Lower leg skin (tissue), 4 donors: ENCODE measurements around the gene SLFN14. TPM values are rescaled to one million over a fixed set of nuclear protein-coding genes. Genes with fewer than 3 reads are reported as not detected.

Source experiments
- DNase-seq, 2 donors: peaks; one replicate each; pipeline ENCODE4 v3.0.0-alpha.2; 2019; ENCODE audit warnings: low spot score in 2 of 2
- H3K4me3 ChIP-seq: fragments of 200-600 bp; sonication (generic); 2 replicates; pipeline ENCODE4 v1.5.1; 2017; ENCODE audit warnings: mild to moderate bottlenecking, low read depth; ENCODE audit not compliant: poor library complexity, severe bottlenecking
- POLR2A ChIP-seq, 2 donors: fragments of 450-650 bp; IDR thresholded peaks; one replicate each; pipeline ENCODE4 v1.6.1; 2016 to 2017; ENCODE audit warnings: antibody characterized with exemption in 2 of 2, mild to moderate bottlenecking in 1 of 2, moderate library complexity in 1 of 2
- WGBS, 2 donors: methylation state at CpG; one replicate each; pipeline ENCODE4 v1.1.5; 2018; 5-methylcytosine and 5-hydroxymethylcytosine counted together
- intact Hi-C: fragments of 100-400 bp; cut with DNase I; formaldehyde crosslinking; loops from one replicate; pipeline ENCODE4 v1.15.0; 2023; ENCODE audit warnings: low total_unique reads
- total RNA-seq, 4 donors: library from RNA; depleted of rRNA; stranded (reverse); fragments of >200 nt; gene quantifications; one replicate each; pipeline ENCODE4 v1.1.0, GENCODE V29; 2016
- TF ChIP-seq, protein P1 (sequence below), 3 donors: fragments of 450-650 bp; IDR thresholded peaks; one replicate each; pipeline ENCODE4 v1.5.1; 2016; ENCODE audit warnings: antibody characterized with exemption in 3 of 3, mild to moderate bottlenecking in 3 of 3, moderate library complexity in 2 of 3

SLFN14 gene
- total RNA-seq, 4 donors from 2014 or later: not detected

GRCh38 chr17:35514564-35514963, 46.1 kb downstream of the SLFN14 start:
- 33 to 36% methylated on average over 2 of the region's 2 CpGs for WGBS, 2 donors
- intact Hi-C loops: no loop called here
- no peak overlapping the region for H3K4me3 ChIP-seq
- DNase-seq: no peak
- no peak for TF ChIP-seq POLR2A (IDR thresholded peaks at IDR 0.05)
- TF ChIP-seq, protein P1, sequence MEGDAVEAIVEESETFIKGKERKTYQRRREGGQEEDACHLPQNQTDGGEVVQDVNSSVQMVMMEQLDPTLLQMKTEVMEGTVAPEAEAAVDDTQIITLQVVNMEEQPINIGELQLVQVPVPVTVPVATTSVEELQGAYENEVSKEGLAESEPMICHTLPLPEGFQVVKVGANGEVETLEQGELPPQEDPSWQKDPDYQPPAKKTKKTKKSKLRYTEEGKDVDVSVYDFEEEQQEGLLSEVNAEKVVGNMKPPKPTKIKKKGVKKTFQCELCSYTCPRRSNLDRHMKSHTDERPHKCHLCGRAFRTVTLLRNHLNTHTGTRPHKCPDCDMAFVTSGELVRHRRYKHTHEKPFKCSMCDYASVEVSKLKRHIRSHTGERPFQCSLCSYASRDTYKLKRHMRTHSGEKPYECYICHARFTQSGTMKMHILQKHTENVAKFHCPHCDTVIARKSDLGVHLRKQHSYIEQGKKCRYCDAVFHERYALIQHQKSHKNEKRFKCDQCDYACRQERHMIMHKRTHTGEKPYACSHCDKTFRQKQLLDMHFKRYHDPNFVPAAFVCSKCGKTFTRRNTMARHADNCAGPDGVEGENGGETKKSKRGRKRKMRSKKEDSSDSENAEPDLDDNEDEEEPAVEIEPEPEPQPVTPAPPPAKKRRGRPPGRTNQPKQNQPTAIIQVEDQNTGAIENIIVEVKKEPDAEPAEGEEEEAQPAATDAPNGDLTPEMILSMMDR (IDR thresholded peaks at IDR 0.05): no peak

Other genes with a start within 250 kb of the SLFN14 start
- 10 to 100 TPM in 1 of 4 donors, 1 to 10 TPM in 3; 3.3 to 11.4 (median 7.0) TPM for gene SLFN11, start 187.2 kb downstream of the SLFN14 start, total RNA-seq
- gene SLFN12, start 128.3 kb downstream of the SLFN14 start, total RNA-seq: 1 to 10 TPM; 1.2 to 2.5 (median 1.9) TPM
- gene SLFN13, start 112.1 kb downstream of the SLFN14 start, total RNA-seq: 1 to 10 TPM; 2.9 to 7.8 (median 5.1) TPM
- under 1 TPM; 0.12 to 0.80 (median 0.46) TPM for gene SLFN12L, start 23.1 kb downstream of the SLFN14 start, total RNA-seq
- gene PEX12, start 17.8 kb upstream of the SLFN14 start, total RNA-seq: 1 to 10 TPM; 6.1 to 9.0 (median 6.7) TPM
- 100 to 1,000 TPM in 1 of 4 donors, 10 to 100 TPM in 3; 35.6 to 217 (median 39.7) TPM for gene AP2B1, start 26.5 kb upstream of the SLFN14 start, total RNA-seq
- gene RASL10B, start 170.8 kb upstream of the SLFN14 start, total RNA-seq: 1 to 10 TPM in 3 of 4 donors, under 1 TPM in 1; 0.66 to 2.4 (median 1.5) TPM
- under 1 TPM in 1 of 4 donors, not detected in 3; 0.93 TPM for gene GAS2L2, start 192.4 kb upstream of the SLFN14 start, total RNA-seq
- not detected for gene C17orf50, start 200.1 kb upstream of the SLFN14 start, total RNA-seq
- 100 to 1,000 TPM in 1 of 4 donors, 10 to 100 TPM in 3; 62.5 to 115 (median 79.1) TPM for gene MMP28, start 234.8 kb upstream of the SLFN14 start, total RNA-seq
- 10 to 100 TPM; 39.0 to 79.0 (median 60.0) TPM for gene TAF15, start 248.7 kb upstream of the SLFN14 start, total RNA-seq